Ascending aorta (tissue), 2 donors: ENCODE data around the gene SIRT1. TPM values are rescaled to one million over a fixed set of nuclear protein-coding genes. Genes with fewer than 3 reads are reported as not detected.
"Not testable (repeated sequence)": the region's sequence is repeated elsewhere in the genome, so short reads cannot be mapped to it uniquely, and the experiment has no call there.

Experiments used
- DNase-seq, 2 donors: peaks; one replicate each; pipeline ENCODE4 v3.0.0-alpha.2; 2019; ENCODE audit warnings: low spot score in 2 of 2
- H3K27ac ChIP-seq, 2 donors: fragments of 200-600 bp; sonication (generic); one replicate each; pipeline ENCODE4 v1.5.1; 2016 to 2017; ENCODE audit warnings: mild to moderate bottlenecking in 1 of 2
- H3K27me3 ChIP-seq: fragments of 200-600 bp; sonication (generic); one replicate; pipeline ENCODE4 v1.5.1; 2017
- H3K36me3 ChIP-seq, 2 donors: fragments of 200-600 bp; sonication (generic); one replicate each; pipeline ENCODE4 v1.5.1; 2016
- H3K4me1 ChIP-seq, 2 donors: fragments of 200-600 bp; sonication (generic); one replicate each; pipeline ENCODE4 v1.5.1; 2016 to 2017; ENCODE audit warnings: mild to moderate bottlenecking in 1 of 2
- H3K4me3 ChIP-seq, 2 donors: fragments of 200-600 bp; sonication (generic); one replicate each; pipeline ENCODE4 v1.5.1; 2016 to 2017; ENCODE audit warnings: mild to moderate bottlenecking in 1 of 2
- H3K9me3 ChIP-seq, 2 donors: fragments of 200-600 bp; sonication (generic); one replicate each; pipeline ENCODE4 v1.5.1; 2016
- intact Hi-C: fragments of 100-400 bp; cut with DNase I; formaldehyde crosslinking; loops from one replicate; pipeline ENCODE4 v1.15.1; 2023
- total RNA-seq: library from RNA; depleted of rRNA; stranded (reverse); fragments of >200 nt; gene quantifications from one replicate; pipeline ENCODE4 v1.1.0, GENCODE V29; 2016
- TF ChIP-seq, protein P1 (sequence below), 3 experiments: fragments of 200-600 bp in 2 of 3; fragments of 450-650 bp in 1 of 3; sonication (generic) in 2 of 3; IDR thresholded peaks; one replicate each; pipeline ENCODE4 v1.5.1; 2016 to 2019; ENCODE audit warnings: antibody characterized with exemption in 3 of 3, mild to moderate bottlenecking in 1 of 3, moderate library complexity in 1 of 3

Gene SIRT1
- total RNA-seq, 1 donor from 2014 or later: 7.6 TPM

DNA sequence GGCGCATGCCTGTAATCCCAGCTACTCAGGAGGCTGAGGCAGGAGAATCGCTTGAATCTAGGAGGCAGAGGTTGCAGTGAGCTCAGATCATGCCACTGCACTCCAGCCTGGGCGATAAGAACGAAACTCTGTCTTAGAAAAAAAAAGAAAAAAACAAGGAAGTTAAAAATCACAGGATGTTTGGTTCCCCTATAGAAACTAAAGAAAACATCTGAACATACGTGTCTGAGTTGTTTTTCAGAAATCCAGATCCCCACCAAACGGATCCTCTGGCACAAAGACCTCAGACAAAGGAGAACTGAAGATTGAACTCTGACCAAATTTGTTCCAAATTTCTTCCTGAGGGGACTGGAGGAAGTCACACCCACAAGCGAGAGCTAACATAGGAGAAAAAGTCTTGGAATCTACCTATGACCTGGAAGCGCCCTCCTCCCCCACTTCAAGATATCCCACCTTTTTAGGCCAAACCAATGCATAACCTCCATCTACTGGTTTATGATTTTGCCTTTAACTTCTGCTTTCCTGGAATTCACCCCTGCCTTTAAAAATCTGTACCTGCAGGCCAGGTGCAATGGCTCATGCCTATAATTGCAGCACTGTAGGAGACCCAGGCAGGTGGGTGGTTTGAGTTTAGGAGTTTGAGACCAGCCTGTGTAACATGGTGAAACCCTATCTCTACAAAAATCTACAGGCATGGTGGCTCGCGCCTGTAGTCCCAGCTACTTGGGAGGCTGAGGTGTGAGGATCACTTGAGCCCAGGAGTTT, 19.7 kb upstream of the SIRT1 start:
- DNase-seq: no peak
- intact Hi-C loops: no loop called here
- TF ChIP-seq, protein P1, sequence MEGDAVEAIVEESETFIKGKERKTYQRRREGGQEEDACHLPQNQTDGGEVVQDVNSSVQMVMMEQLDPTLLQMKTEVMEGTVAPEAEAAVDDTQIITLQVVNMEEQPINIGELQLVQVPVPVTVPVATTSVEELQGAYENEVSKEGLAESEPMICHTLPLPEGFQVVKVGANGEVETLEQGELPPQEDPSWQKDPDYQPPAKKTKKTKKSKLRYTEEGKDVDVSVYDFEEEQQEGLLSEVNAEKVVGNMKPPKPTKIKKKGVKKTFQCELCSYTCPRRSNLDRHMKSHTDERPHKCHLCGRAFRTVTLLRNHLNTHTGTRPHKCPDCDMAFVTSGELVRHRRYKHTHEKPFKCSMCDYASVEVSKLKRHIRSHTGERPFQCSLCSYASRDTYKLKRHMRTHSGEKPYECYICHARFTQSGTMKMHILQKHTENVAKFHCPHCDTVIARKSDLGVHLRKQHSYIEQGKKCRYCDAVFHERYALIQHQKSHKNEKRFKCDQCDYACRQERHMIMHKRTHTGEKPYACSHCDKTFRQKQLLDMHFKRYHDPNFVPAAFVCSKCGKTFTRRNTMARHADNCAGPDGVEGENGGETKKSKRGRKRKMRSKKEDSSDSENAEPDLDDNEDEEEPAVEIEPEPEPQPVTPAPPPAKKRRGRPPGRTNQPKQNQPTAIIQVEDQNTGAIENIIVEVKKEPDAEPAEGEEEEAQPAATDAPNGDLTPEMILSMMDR (IDR thresholded peaks at IDR 0.05): no peak
- no peaks in the 10 kb centered on the region for H3K4me1 ChIP-seq
- no peaks in the 10 kb centered on the region for H3K9me3 ChIP-seq
- H3K27me3 ChIP-seq: no peaks in the 10 kb centered on the region
- no peak overlapping the region for H3K4me3 ChIP-seq
- no peak overlapping the region for H3K27ac ChIP-seq
- no peaks in the 10 kb centered on the region for H3K36me3 ChIP-seq

DNA sequence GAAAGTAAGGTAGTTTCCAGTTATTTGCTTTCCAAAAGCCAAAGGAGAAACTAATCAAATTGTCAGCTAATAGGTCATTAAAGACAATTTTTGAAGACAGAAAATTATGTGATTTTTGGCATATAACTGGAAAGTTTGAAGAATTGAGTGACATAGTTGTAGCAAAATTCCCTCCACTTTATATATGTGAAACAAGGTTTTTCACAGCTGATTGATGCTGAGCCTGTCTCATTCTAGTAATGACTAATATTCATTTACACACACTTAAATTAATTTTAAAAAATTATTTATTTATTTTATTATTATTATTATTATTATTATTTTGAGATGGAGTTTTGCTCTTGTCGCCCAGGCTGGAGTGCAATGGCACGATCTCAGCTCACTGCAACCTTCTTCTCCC, 16.3 kb upstream of the SIRT1 start:
- Histone ChIP-seq H3K27me3 (no peaks in the 10 kb centered on the region), H3K36me3 (no peaks in the 10 kb centered on the region), H3K27ac (no peak overlapping the region), H3K9me3 (no peaks in the 10 kb centered on the region), H3K4me3 (no peak overlapping the region), H3K4me1 (no peaks in the 10 kb centered on the region)
- TF ChIP-seq, protein P1 (IDR thresholded peaks at IDR 0.05): no peak
- intact Hi-C loops: no loop called here
- no peak for DNase-seq

DNA sequence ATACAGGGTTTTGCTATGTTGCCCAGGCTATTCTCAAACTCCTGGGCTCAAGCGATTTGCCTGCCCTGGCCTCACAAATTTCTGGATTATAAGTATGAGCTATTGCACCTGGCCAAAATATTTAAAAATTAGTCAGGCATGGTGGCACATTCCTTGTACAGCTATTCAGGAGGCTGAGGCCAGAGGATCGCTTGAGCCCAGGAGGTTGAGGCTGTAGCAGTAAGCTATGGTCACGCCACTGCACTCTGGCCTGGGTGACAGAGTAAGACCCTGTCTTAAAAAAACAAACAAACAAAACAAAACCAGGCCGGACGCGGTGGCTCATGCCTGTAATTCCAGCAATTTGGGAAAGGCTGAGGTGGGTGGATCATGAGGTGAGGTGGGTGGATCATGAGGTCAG, 14.5 kb upstream of the SIRT1 start:
- no peaks in the 10 kb centered on the region for H3K4me1 ChIP-seq
- no peaks in the 10 kb centered on the region for H3K27me3 ChIP-seq
- no peak overlapping the region for H3K4me3 ChIP-seq
- no peaks in the 10 kb centered on the region for H3K9me3 ChIP-seq
- intact Hi-C loops: no loop called here
- no peak overlapping the region for H3K27ac ChIP-seq
- TF ChIP-seq, protein P1 (IDR thresholded peaks at IDR 0.05): no peak
- no peak for DNase-seq
- no peaks in the 10 kb centered on the region for H3K36me3 ChIP-seq

DNA sequence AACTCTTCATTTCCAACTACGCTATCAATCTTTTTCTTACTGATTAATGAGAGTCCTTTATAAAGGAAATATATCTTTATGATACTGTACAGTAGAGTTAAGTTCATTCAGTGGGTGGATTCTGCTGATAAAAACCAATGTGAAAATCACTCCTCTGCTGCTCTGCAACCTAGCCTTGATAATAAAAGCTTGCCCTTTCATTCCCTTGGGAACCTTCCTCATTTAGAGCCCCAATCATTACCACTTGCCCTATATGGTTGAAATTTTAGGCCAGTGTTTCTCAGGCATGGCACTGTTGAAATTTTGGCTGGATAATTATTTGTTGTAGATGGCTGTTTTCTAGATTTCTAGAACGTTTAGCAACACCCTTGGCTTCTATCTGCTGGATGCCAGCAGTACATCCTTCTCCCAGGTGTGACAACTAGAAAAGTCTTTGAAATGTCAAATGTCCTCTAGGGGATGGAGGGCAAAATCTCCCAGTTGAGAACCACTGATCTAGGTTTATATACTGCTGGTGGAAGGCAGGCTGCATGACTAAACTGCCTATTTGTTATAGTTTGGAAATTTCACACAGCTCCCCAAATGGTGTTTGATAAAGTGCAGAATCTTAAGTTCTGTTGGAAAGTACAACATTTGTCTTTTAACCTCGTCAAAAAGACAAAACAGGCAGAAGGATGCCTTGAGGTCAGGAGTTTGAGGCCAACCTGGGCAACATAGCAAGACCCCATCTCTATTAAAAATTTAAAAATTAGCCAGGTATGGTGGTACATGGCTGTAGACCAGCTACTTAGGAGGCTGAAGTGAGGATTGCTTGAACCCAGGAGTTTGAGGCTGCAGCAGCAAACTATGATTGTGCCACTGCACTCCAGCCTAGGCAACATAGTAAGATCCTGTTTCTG, 8.9 kb upstream of the SIRT1 start:
- no peak for DNase-seq
- no peaks in the 10 kb centered on the region for H3K27me3 ChIP-seq
- H3K4me1 ChIP-seq: no peaks in the 10 kb centered on the region
- H3K27ac ChIP-seq: no peak overlapping the region
- no peak overlapping the region for H3K4me3 ChIP-seq
- intact Hi-C loops: no loop called here
- no peaks in the 10 kb centered on the region for H3K36me3 ChIP-seq
- no peaks in the 10 kb centered on the region for H3K9me3 ChIP-seq
- TF ChIP-seq, protein P1 (IDR thresholded peaks at IDR 0.05): no peak

DNA sequence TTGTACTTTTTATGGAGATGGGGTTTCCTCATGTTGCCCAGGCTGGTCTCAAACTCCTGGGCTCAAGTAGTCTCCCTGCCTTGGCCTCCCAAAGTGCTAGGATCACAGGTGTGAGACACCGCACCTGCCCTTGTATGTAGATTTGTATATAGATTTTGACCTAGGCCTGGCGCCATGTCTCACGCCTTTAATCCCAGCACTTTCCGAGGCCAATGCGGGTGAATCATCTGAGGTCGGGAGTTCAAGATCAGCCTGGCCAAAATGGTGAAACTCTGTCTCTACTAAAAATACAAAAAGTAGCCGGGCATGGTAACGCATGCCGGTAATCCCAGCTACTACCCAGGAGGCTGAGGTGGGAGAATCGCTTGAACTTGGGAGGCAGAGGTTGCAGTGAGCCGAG, 7.0 kb upstream of the SIRT1 start:
- H3K36me3 ChIP-seq, H3K27ac ChIP-seq, DNase-seq, H3K4me3 ChIP-seq, H3K9me3 ChIP-seq, H3K4me1 ChIP-seq, H3K27me3 ChIP-seq, intact Hi-C loops: not testable (repeated sequence)

DNA sequence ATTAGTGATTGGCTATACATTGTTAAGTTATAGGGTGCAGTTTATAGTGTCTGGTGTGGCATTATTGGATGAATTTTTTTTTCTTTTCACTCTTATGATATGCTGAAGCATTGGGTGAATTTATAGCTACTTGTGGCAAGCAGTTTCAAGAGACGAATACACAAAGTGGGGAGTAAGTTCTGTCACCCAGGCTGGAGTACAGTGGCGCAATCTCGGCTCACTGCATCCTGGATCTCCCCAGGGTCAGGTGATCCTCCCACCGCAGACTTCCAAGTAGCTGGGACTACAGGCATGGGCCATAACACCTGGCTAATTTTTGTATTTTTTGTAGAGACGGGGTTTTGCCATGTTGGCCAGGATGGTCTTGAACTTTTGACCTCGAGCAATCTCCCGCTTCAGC, 6.3 kb upstream of the SIRT1 start:
- Histone ChIP-seq H3K27me3 (no peaks in the 10 kb centered on the region), H3K4me3 (no peak overlapping the region), H3K4me1 (no peaks in the 10 kb centered on the region), H3K9me3 (no peaks in the 10 kb centered on the region), H3K27ac (no peak overlapping the region), H3K36me3 (no peaks in the 10 kb centered on the region)
- intact Hi-C loops: no loop called here
- TF ChIP-seq, protein P1 (IDR thresholded peaks at IDR 0.05): no peak
- DNase-seq: no peak
